NCI-H2196 (cell line): ENCODE results near the gene PWP1.
"Not testable (repeated sequence)": the region's sequence is repeated elsewhere in the genome, so short reads cannot be mapped to it uniquely, and the experiment has no call there.

Experiments
- DNase-seq: peaks from one replicate; lab custom pipeline; 2025; ENCODE audit not compliant: unreplicated experiment; lab: John Stamatoyannopoulos, UW

Gene PWP1

GRCh38 chr12:107667464-107667863 lies 18.1 kb upstream of the PWP1 start:
- DNase-seq = no peak

DNA sequence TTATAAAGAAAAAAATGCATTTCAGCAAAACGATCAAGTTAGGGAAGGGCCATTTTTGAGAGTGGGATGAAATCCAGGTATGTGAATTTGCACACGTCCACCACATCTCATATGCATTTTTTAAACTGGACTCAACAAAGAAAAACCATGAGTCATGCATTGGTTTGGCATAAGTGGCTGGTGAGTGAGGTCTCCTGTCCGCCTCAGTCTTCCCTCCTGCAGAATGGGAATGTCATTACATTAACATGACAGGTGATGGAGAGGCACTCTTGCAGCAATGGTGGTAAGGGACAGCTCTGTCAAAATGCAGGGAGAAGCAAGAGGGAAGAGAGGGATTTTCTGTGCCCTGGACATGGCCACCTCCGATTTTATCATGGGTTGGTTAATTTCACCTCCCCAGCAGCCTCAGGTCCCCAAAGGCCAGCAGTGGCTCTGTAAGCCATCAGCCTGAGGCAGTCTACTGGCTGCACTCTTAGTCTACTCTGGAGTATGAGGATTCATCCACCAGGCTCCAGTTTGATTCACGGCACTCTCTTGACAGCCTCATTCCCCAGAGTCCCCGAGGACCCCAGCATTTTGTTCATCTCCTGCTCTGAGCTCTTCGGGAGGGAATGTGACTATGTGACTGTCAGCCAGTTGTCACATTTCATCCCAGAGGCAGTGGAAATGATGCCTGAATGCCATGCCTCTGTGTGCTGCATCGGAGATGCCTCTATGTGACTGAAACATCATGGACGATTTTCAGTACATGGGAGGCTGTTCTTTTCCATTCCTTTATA lies 17.1 kb upstream of the PWP1 start:
- DNase-seq = no peak

DNA sequence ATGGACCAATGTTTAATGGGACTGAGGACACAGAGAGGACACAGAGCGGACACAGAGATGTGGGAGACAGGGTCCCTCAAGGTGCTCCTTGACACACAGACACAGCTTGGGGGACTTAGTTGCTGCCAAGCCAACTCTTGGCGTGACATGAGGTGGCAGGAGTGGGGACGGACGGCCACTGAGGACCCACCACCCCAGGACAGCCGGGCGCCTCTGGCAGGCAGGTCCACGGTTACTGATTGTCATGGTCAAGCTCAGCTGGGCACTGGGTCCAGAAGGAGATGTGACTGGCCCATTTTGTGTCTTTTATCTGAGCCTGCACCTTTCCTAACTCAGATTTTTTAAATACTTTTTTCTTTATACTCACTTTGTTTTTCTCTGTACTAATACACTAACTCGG lies 15.7 kb upstream of the PWP1 start:
- no peak for DNase-seq

GRCh38 chr12:107670999-107671643 lies 14.5 kb upstream of the PWP1 start:
- DNase-seq = no peak

GRCh38 chr12:107677671-107678070 lies 7.9 kb upstream of the PWP1 start:
- no peak for DNase-seq

GRCh38 chr12:107679336-107679735 lies 6.3 kb upstream of the PWP1 start:
- DNase-seq = no peak

DNA sequence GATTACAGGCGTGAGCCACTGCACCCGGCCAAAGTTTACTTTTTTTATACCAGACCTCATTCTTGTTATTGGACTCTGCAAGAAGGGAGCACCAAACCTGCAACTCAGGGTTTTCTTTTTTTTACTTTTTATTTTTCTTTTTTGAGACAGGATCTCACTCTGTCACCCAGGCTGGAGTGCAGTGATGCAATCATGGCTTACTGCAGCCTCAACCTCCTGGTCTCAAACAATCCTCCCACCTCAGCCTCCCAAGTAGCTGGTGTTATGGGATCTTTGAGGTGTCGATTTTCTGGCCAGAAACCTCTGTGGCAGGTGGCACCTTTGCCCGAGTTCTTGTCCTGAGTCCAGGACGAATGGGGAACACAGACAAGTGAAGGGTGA lies 4.2 kb upstream of the PWP1 start:
- DNase-seq = no peak

GRCh38 chr12:107681836-107682820 lies 3.5 kb upstream of the PWP1 start:
- DNase-seq = no peak

DNA sequence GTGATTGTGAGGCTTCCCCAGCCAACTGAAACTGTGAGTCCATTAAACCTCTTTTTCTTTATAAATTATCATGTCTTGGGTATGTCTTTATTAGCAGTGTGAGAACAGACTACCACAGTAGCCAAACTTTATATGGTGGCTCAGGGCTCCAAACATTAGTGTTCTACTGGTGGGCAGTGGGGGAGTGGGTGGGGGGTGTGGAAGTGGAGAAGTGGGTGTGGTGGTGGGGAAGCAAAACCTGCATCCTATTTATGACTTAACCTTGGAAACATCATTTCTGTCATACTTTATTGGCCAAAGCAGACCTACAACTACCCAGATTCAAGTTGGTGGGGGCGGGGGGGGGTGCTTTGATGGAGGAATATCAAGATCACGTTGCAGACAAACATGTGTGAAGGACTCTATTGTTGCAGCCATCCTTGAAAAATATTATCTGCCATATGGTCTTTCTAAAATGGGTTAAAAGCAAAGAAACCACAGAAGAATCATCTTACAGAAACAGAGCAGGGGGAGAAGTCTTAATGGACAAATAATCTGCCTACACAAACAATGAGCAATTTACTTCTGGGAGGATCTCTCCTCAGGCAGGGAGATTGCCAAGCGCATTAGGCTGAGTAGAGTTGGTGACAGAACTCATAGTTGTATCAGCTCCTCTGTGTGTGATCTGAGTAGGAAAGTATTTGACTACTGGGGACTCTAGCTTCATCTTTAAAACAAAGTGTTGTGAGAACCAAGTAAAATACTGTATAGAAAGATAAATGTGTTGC lies 1.4 kb upstream of the PWP1 start:
- no peak for DNase-seq

- peak; percentile 56 for DNase-seq
Measured at GRCh38 chr12:107684990-107685359, 624 bp upstream of the PWP1 start.

DNA sequence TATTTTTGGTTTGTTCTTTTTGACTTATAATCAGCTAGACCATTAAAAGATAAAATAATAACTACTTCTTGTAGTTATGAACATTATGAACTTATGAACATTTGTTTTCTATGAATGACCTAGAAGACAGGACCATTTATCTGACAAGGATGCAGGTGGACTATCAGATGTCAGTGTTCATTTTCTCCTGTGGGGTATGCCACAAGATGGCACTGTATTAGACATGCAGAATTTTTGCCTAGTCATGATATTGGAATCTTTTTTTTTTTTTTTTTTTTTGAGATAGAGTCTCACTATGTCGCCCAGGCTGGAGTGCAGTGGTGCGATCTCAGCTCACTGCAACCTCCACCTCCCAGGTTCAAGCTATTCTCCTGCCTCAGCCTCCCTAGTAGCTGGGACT lies 10.2 kb downstream of the PWP1 start:
- DNase-seq = not testable (repeated sequence)

DNA sequence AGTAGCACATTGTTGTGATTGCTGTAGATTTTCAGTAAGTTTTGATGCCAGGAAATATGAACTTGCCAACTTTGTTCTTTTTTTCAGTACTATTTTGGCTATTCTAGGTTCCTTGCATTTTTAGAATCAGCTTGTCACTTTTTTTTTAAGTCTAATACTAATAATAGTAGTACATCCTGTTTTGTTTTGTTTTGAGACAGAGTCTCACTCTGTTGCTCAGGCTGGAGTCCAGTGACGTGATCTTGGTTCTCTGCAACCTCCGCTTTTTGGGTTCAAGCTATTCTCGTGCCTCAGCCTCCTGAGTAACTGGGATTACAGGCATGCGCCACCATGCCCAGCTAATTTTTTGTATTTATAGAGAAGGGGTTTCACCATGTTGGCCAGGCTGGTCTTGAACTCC lies 16.5 kb downstream of the PWP1 start:
- DNase-seq = no peak

- no peak for DNase-seq
Measured at GRCh38 chr12:107704041-107704440, 18.4 kb downstream of the PWP1 start.

DNA sequence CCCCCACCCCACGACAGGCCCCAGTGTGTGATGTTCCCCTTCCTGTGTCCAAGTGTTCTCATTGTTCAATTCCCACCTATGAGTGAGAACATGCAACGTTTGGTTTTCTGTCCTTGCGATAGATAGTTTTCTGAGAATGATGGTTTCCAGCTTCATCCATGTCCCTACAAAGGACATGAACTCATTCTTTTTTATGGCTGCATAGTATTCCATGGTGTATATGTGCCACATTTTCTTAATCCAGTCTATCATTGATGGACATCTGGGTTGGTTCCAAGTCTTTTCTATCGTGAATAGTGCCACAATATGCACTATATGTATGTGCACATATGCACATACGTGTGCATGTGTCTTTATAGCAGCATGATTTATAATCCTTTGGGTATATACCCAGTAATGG lies 19.9 kb downstream of the PWP1 start:
- not testable (repeated sequence) for DNase-seq

DNA sequence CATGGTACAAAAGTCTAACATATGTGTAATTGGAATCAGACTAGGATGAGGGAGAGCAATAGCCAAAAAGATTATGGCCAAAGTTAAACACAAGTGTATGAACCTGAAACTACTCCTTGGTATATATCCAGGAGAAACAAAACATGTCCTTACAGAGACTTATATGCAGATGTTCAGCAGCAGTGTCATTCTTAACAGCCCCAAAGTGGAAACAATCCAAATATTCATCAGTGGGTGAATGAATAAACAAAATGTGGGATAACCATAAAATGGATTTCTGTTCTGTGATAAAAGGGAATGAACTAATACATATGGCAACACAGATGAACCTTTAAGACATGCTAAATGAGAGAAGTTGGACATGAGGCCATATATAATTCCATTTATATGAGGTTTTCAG lies 30.2 kb downstream of the PWP1 start:
- no peak for DNase-seq

DNA sequence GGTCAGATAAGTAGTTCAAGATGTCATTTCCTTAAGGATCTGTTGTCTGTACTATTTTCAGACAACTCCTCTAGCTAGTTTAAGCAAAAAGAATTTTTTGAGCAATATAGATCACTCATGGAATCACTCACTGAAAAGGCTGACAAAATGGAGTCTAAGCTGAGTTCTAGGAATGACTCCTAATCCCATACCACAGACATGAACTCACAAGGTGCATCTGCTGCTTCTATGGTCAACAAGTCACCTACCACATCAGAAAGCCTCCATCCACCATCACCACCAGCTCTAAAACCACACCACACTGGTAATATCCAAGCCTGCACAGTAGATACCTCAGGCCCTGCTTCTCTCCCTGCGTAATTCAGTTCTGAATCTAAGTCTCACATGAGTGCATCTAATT lies 33.0 kb downstream of the PWP1 start:
- DNase-seq = no peak

DNA sequence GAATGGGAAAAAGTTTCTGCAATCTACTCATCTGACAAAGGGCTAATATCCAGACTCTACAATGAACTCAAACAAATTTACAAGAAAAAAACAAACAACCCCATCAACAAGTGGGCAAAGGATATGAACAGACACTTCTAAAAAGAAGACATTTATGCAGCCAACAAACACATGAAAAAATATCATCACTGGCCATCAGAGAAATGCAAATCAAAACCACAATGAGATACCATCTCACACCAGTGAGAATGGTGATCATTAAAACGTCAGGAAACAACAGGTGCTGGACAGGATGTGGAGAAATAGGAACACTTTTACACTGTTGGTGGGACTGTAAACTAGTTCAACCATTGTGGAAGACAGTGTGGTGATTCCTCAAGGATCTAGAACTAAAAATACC lies 41.7 kb downstream of the PWP1 start:
- DNase-seq = not testable (repeated sequence)

- not testable (repeated sequence) for DNase-seq
Measured at GRCh38 chr12:107727742-107728141, 42.1 kb downstream of the PWP1 start.

GRCh38 chr12:107730618-107731341 lies 45.2 kb downstream of the PWP1 start:
- DNase-seq = no peak

- DNase-seq = no peak
Measured at GRCh38 chr12:107731366-107731765, 45.8 kb downstream of the PWP1 start.
